ENCODE data around the gene SERF1B.
"Not testable (repeated sequence)": the region's sequence is repeated elsewhere in the genome, so short reads cannot be mapped to it uniquely, and the experiment has no call there.

GRCh38 chr5:70077632-70078031, 52.6 kb downstream of the SERF1B start:
- TF ChIP-seq POLR2A, CTCF (IDR thresholded peaks at IDR 0.05): not testable (repeated sequence)

Measured in thyroid gland (tissue), 4 donors.